ENCODE data around the gene MTM1. TPM values are rescaled to one million over a fixed set of nuclear protein-coding genes. Genes with fewer than 3 reads are reported as not detected.
A peak's percentile ranks its signal among the peaks of the same experiment; 100 is the strongest.

The MTM1 gene
- total RNA-seq, 1 donor from 2014 or later, result 17.8 TPM

GRCh38 chrX:150643958-150644357 is 75.5 kb downstream of the MTM1 start:
- TF ChIP-seq CTCF (IDR thresholded peaks at IDR 0.05; ENCODE audit: unreplicated experiment), result no peak
- no peak overlapping the region for H3K27ac Mint-ChIP-seq (ENCODE audit: unreplicated experiment)
- no peaks in the 10 kb centered on the region for H3K9me3 Mint-ChIP-seq (ENCODE audit: unreplicated experiment)
- H3K4me3 Mint-ChIP-seq (ENCODE audit: unreplicated experiment), result no peak overlapping the region
- DNase-seq (ENCODE audit: low spot score), result no peak
- no peaks in the 10 kb centered on the region for H3K27me3 Mint-ChIP-seq (ENCODE audit: unreplicated experiment)
- no peaks in the 10 kb centered on the region for H3K36me3 Mint-ChIP-seq (ENCODE audit: low read depth, unreplicated experiment)
- no peaks in the 10 kb centered on the region for H3K4me1 Mint-ChIP-seq (ENCODE audit: unreplicated experiment)

GRCh38 chrX:150644422-150644821 is 76.0 kb downstream of the MTM1 start:
- DNase-seq (ENCODE audit: low spot score), result no peak
- Mint-ChIP-seq H3K27me3 (ENCODE audit: unreplicated experiment) (no peaks in the 10 kb centered on the region), H3K4me1 (ENCODE audit: unreplicated experiment) (peaks cover 2% of the 10 kb centered on the region), H3K36me3 (ENCODE audit: low read depth, unreplicated experiment) (no peaks in the 10 kb centered on the region), H3K27ac (ENCODE audit: unreplicated experiment) (no peak overlapping the region), H3K9me3 (ENCODE audit: unreplicated experiment) (no peaks in the 10 kb centered on the region), H3K4me3 (ENCODE audit: unreplicated experiment) (no peak overlapping the region)
- TF ChIP-seq CTCF (IDR thresholded peaks at IDR 0.05; ENCODE audit: unreplicated experiment), result no peak

- Mint-ChIP-seq H3K4me3 (ENCODE audit: unreplicated experiment) (no peak overlapping the region), H3K27ac (ENCODE audit: unreplicated experiment) (peak overlapping the region; percentile 72), H3K4me1 (ENCODE audit: unreplicated experiment) (peaks cover 2% of the 10 kb centered on the region), H3K9me3 (ENCODE audit: unreplicated experiment) (no peaks in the 10 kb centered on the region), H3K36me3 (ENCODE audit: low read depth, unreplicated experiment) (peaks cover 8% of the 10 kb centered on the region), H3K27me3 (ENCODE audit: unreplicated experiment) (no peaks in the 10 kb centered on the region)
- TF ChIP-seq CTCF (IDR thresholded peaks at IDR 0.05; ENCODE audit: unreplicated experiment), result no peak
- no peak for DNase-seq (ENCODE audit: low spot score)
Observed at GRCh38 chrX:150647331-150647730, 78.9 kb downstream of the MTM1 start.

GRCh38 chrX:150648296-150648940 is 80.0 kb downstream of the MTM1 start:
- H3K27ac Mint-ChIP-seq (ENCODE audit: unreplicated experiment), result no peak overlapping the region
- H3K27me3 Mint-ChIP-seq (ENCODE audit: unreplicated experiment), result no peaks in the 10 kb centered on the region
- DNase-seq (ENCODE audit: low spot score), result no peak
- H3K4me1 Mint-ChIP-seq (ENCODE audit: unreplicated experiment), result peaks cover 2% of the 10 kb centered on the region
- H3K4me3 Mint-ChIP-seq (ENCODE audit: unreplicated experiment), result no peak overlapping the region
- H3K36me3 Mint-ChIP-seq (ENCODE audit: low read depth, unreplicated experiment), result peaks cover 8% of the 10 kb centered on the region
- no peak for TF ChIP-seq CTCF (IDR thresholded peaks at IDR 0.05; ENCODE audit: unreplicated experiment)
- H3K9me3 Mint-ChIP-seq (ENCODE audit: unreplicated experiment), result no peaks in the 10 kb centered on the region

- no peak for TF ChIP-seq CTCF (IDR thresholded peaks at IDR 0.05; ENCODE audit: unreplicated experiment)
- Mint-ChIP-seq H3K27me3 (ENCODE audit: unreplicated experiment) (no peaks in the 10 kb centered on the region), H3K27ac (ENCODE audit: unreplicated experiment) (no peak overlapping the region), H3K36me3 (ENCODE audit: low read depth, unreplicated experiment) (peaks cover 8% of the 10 kb centered on the region), H3K4me3 (ENCODE audit: unreplicated experiment) (no peak overlapping the region), H3K9me3 (ENCODE audit: unreplicated experiment) (no peaks in the 10 kb centered on the region), H3K4me1 (ENCODE audit: unreplicated experiment) (peaks cover 2% of the 10 kb centered on the region)
- no peak for DNase-seq (ENCODE audit: low spot score)
Observed at GRCh38 chrX:150649096-150649870, 80.9 kb downstream of the MTM1 start.

Data from endothelial cell (in vitro differentiated cells).